Stimulated activated naive CD8-positive, alpha-beta T cell treated with anti-CD3 and anti-CD28 coated beads, Interleukin-15, Interleukin-2, amounts not matched to agents 100 ng/mL and 50 ng/mL, for 24 hours (primary cell): ENCODE measurements around the gene ITSN1.

ENCODE experiments used
- H3K27ac Mint-ChIP-seq: one replicate; pipeline ENCODE4 v1.8.0; 2021; ENCODE audit warnings: mild to moderate bottlenecking, mixed read lengths
- H3K27me3 Mint-ChIP-seq: one replicate; pipeline ENCODE4 v1.8.0; 2021; ENCODE audit warnings: mixed read lengths
- H3K36me3 Mint-ChIP-seq: one replicate; pipeline ENCODE4 v1.8.0; 2021; ENCODE audit warnings: low read depth, mixed read lengths
- H3K4me1 Mint-ChIP-seq: one replicate; pipeline ENCODE4 v1.8.0; 2021; ENCODE audit warnings: low read depth, mixed read lengths
- H3K4me3 Mint-ChIP-seq: one replicate; pipeline ENCODE4 v1.8.0; 2021; ENCODE audit warnings: mild to moderate bottlenecking, mixed read lengths
- H3K9me3 Mint-ChIP-seq: one replicate; pipeline ENCODE4 v1.8.0; 2021; ENCODE audit warnings: mixed read lengths

ITSN1 gene

DNA sequence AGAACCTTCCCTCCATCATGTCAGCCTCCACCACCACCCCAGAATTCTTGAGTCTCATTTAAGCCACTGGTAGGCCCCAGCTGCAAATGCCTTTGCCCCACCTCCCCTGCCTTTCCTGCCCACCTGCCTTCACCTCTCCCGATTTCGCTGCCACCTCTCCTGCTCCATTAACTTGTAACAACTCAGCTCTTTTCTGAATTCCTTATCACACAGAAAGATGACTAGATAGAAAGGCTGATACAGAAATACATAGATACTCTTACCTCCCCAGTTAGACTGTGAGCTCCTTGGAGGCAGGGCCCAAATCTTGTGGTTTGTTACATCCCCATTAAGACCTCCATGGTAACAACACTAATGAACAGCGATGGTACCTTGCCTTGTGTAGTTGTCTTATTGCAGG is 203.8 kb downstream of the ITSN1 start:
- H3K27ac Mint-ChIP-seq, result no peak overlapping the region
- H3K9me3 Mint-ChIP-seq, result peaks cover 10% of the 10 kb centered on the region
- H3K4me3 Mint-ChIP-seq, result no peak overlapping the region
- H3K36me3 Mint-ChIP-seq, result no peaks in the 10 kb centered on the region
- H3K4me1 Mint-ChIP-seq, result no peaks in the 10 kb centered on the region
- no peaks in the 10 kb centered on the region for H3K27me3 Mint-ChIP-seq

DNA sequence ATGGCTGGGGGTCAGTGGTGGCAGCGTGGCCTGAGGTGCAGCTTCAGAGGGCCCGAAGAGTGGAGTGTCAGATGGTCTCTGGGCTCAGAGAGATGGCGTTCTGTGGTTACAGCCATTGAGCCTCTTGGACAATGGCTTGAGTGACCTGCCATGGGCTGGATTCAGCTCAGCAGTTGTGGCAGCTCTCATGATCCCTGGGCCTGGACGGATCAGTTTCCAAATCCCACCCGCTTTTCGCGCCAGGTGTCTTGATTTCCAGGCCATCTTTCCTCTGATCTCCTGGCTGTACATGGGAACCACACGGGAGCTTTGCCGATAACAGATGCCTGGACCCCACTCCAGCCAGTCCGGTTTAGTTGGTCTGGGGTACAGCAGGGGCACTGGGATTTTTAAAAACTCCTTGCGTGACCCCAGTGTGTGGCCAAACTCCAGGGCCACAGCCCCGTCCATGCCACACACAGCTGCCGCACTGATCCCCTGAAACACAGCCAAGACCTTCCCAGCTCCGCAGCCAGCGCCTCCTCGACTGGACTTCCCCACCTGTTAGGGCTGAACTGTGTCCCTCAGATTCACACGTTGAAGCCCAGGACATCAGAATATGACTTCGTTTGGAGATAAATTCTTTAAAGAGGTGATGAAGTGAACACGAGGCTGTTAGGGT is 205.4 kb downstream of the ITSN1 start:
- H3K4me1 Mint-ChIP-seq, result no peaks in the 10 kb centered on the region
- no peaks in the 10 kb centered on the region for H3K27me3 Mint-ChIP-seq
- no peaks in the 10 kb centered on the region for H3K36me3 Mint-ChIP-seq
- H3K27ac Mint-ChIP-seq, result no peak overlapping the region
- H3K9me3 Mint-ChIP-seq, result peaks cover 10% of the 10 kb centered on the region
- no peak overlapping the region for H3K4me3 Mint-ChIP-seq

GRCh38 chr21:33848249-33848953 is 206.1 kb downstream of the ITSN1 start:
- Mint-ChIP-seq H3K27ac (no peak overlapping the region), H3K4me3 (no peak overlapping the region), H3K27me3 (no peaks in the 10 kb centered on the region), H3K4me1 (no peaks in the 10 kb centered on the region), H3K36me3 (no peaks in the 10 kb centered on the region), H3K9me3 (peaks cover 10% of the 10 kb centered on the region)

DNA sequence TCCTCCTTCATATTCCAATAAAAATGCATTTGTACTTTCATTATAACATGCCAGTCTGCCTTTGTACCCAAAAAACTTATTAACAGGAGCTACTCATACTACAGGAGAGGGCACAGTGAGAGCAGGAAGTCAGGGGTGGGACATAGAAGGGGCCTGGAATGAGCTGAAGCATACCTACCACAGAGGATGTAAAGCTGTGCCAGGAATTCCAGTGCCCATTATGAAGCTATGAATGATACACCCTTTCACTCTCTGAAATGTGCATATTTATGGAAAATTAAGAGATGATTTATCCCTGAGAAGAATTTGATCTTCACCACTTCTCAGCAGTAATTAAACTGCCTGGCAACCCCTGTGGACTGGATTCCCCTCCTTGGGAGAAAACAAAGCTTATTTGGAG is 207.5 kb downstream of the ITSN1 start:
- no peaks in the 10 kb centered on the region for H3K27me3 Mint-ChIP-seq
- no peaks in the 10 kb centered on the region for H3K4me1 Mint-ChIP-seq
- H3K36me3 Mint-ChIP-seq, result no peaks in the 10 kb centered on the region
- no peak overlapping the region for H3K4me3 Mint-ChIP-seq
- no peak overlapping the region for H3K27ac Mint-ChIP-seq
- peaks cover 10% of the 10 kb centered on the region for H3K9me3 Mint-ChIP-seq

GRCh38 chr21:33850401-33850800 is 208.1 kb downstream of the ITSN1 start:
- no peaks in the 10 kb centered on the region for H3K4me1 Mint-ChIP-seq
- H3K27ac Mint-ChIP-seq, result no peak overlapping the region
- no peak overlapping the region for H3K4me3 Mint-ChIP-seq
- H3K27me3 Mint-ChIP-seq, result no peaks in the 10 kb centered on the region
- no peaks in the 10 kb centered on the region for H3K36me3 Mint-ChIP-seq
- peaks cover 9% of the 10 kb centered on the region for H3K9me3 Mint-ChIP-seq

- no peaks in the 10 kb centered on the region for H3K36me3 Mint-ChIP-seq
- no peaks in the 10 kb centered on the region for H3K27me3 Mint-ChIP-seq
- H3K9me3 Mint-ChIP-seq, result peaks cover 4% of the 10 kb centered on the region
- no peaks in the 10 kb centered on the region for H3K4me1 Mint-ChIP-seq
- no peak overlapping the region for H3K27ac Mint-ChIP-seq
- no peak overlapping the region for H3K4me3 Mint-ChIP-seq
These were observed 208.7 kb downstream of the ITSN1 start for GRCh38 chr21:33850985-33851384.

DNA sequence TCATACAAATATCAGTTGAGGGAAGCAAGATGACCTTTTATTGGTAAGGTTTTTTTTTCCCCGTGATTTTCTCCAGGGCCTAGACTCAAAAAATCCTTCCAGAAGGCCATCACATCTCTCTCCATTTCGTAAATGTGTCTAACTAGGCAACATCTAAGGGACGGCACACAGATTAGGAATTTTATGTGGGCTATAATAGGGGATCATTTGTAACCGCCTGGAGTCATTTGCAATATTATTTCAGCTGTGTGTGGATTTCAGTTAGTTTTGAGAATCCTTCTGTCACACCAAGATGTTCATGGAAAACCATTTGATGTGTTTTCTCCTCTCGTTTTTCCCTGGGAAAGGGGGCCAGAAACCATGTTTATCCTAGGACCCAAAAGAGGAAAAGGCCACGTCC is 210.2 kb downstream of the ITSN1 start:
- no peak overlapping the region for H3K4me3 Mint-ChIP-seq
- H3K9me3 Mint-ChIP-seq, result no peaks in the 10 kb centered on the region
- H3K4me1 Mint-ChIP-seq, result no peaks in the 10 kb centered on the region
- no peaks in the 10 kb centered on the region for H3K27me3 Mint-ChIP-seq
- no peak overlapping the region for H3K27ac Mint-ChIP-seq
- no peaks in the 10 kb centered on the region for H3K36me3 Mint-ChIP-seq

- H3K36me3 Mint-ChIP-seq, result no peaks in the 10 kb centered on the region
These were observed 212.3 kb downstream of the ITSN1 start for GRCh38 chr21:33854604-33855003.

GRCh38 chr21:33855190-33855589 is 212.9 kb downstream of the ITSN1 start:
- Mint-ChIP-seq H3K9me3 (no peaks in the 10 kb centered on the region), H3K36me3 (no peaks in the 10 kb centered on the region), H3K4me1 (no peaks in the 10 kb centered on the region), H3K27me3 (no peaks in the 10 kb centered on the region), H3K4me3 (no peak overlapping the region), H3K27ac (no peak overlapping the region)

More at GRCh38 chr21:33854604-33855003, 212.3 kb downstream of the ITSN1 start:
- Mint-ChIP-seq H3K27ac (no peak overlapping the region), H3K9me3 (no peaks in the 10 kb centered on the region), H3K27me3 (no peaks in the 10 kb centered on the region), H3K4me3 (no peak overlapping the region), H3K4me1 (no peaks in the 10 kb centered on the region)

- H3K4me3 Mint-ChIP-seq, result no peak overlapping the region
- no peak overlapping the region for H3K27ac Mint-ChIP-seq
- no peaks in the 10 kb centered on the region for H3K9me3 Mint-ChIP-seq
- no peaks in the 10 kb centered on the region for H3K36me3 Mint-ChIP-seq
- no peaks in the 10 kb centered on the region for H3K4me1 Mint-ChIP-seq
- no peaks in the 10 kb centered on the region for H3K27me3 Mint-ChIP-seq
These were observed 214.7 kb downstream of the ITSN1 start for GRCh38 chr21:33856893-33857527.

GRCh38 chr21:33857846-33858666 is 215.8 kb downstream of the ITSN1 start:
- H3K27me3 Mint-ChIP-seq, result no peaks in the 10 kb centered on the region
- no peaks in the 10 kb centered on the region for H3K9me3 Mint-ChIP-seq
- H3K27ac Mint-ChIP-seq, result no peak overlapping the region

GRCh38 chr21:33858667-33859372 is 216.5 kb downstream of the ITSN1 start:
- H3K27me3 Mint-ChIP-seq, result no peaks in the 10 kb centered on the region
- no peaks in the 10 kb centered on the region for H3K36me3 Mint-ChIP-seq
- no peaks in the 10 kb centered on the region for H3K9me3 Mint-ChIP-seq
- no peak overlapping the region for H3K27ac Mint-ChIP-seq
- no peak overlapping the region for H3K4me3 Mint-ChIP-seq
- H3K4me1 Mint-ChIP-seq, result no peaks in the 10 kb centered on the region

More at GRCh38 chr21:33857846-33858666, 215.8 kb downstream of the ITSN1 start:
- Mint-ChIP-seq H3K4me3 (no peak overlapping the region), H3K4me1 (no peaks in the 10 kb centered on the region), H3K36me3 (no peaks in the 10 kb centered on the region)

GRCh38 chr21:33859373-33860102 is 217.2 kb downstream of the ITSN1 start:
- Mint-ChIP-seq H3K27me3 (no peaks in the 10 kb centered on the region), H3K4me3 (no peak overlapping the region), H3K4me1 (no peaks in the 10 kb centered on the region)

GRCh38 chr21:33860332-33860879 is 218.1 kb downstream of the ITSN1 start:
- H3K36me3 Mint-ChIP-seq, result no peaks in the 10 kb centered on the region
- no peaks in the 10 kb centered on the region for H3K27me3 Mint-ChIP-seq
- no peak overlapping the region for H3K4me3 Mint-ChIP-seq
- no peaks in the 10 kb centered on the region for H3K9me3 Mint-ChIP-seq
- no peak overlapping the region for H3K27ac Mint-ChIP-seq
- no peaks in the 10 kb centered on the region for H3K4me1 Mint-ChIP-seq

More at GRCh38 chr21:33859373-33860102, 217.2 kb downstream of the ITSN1 start:
- H3K36me3 Mint-ChIP-seq, result no peaks in the 10 kb centered on the region
- no peaks in the 10 kb centered on the region for H3K9me3 Mint-ChIP-seq
- no peak overlapping the region for H3K27ac Mint-ChIP-seq
